Natural killer cell treated with Interleukin-12 subunit alpha and Interleukin-12 subunit beta and Interleukin-15 and Interleukin-18, amount 100 ng/mL, for 72 hours (primary cell): Measurements from ENCODE around the gene LTB4R. TPM values are rescaled to one million over a fixed set of nuclear protein-coding genes. Genes with fewer than 3 reads are reported as not detected.

ENCODE experiments used
- ATAC-seq, 2 donors: fragments of 150-1000 bp; cut with Tn5 transposase in 1 of 2; sonication (Bioruptor Pico), chemical (Tn5 transposase) in 1 of 2; 2 replicates each; pipeline ENCODE4 v1.10.0; 2021
- DNase-seq: peaks from one replicate; pipeline ENCODE4 v3.0.0; 2022; ENCODE audit warnings: low spot score
- H3K27ac Mint-ChIP-seq, 2 donors: 1 replicate in 1 of 2; 2 replicates in 1 of 2; pipeline ENCODE4 v1.8.0; 2022; ENCODE audit warnings: mixed read lengths in 2 of 2, mild to moderate bottlenecking in 1 of 2, moderate library complexity in 1 of 2
- H3K27me3 Mint-ChIP-seq, 2 donors: 1 replicate in 1 of 2; 2 replicates in 1 of 2; pipeline ENCODE4 v1.8.0; 2022; ENCODE audit warnings: mixed read lengths in 2 of 2
- H3K36me3 Mint-ChIP-seq: one replicate; pipeline ENCODE4 v1.8.0; 2022; ENCODE audit warnings: mixed read lengths
- H3K4me1 Mint-ChIP-seq, 2 donors: 1 replicate in 1 of 2; 2 replicates in 1 of 2; pipeline ENCODE4 v1.8.0; 2022; ENCODE audit warnings: low read depth in 2 of 2, mixed read lengths in 2 of 2, mild to moderate bottlenecking in 1 of 2
- H3K4me3 Mint-ChIP-seq: one replicate; pipeline ENCODE4 v1.8.0; 2022; ENCODE audit warnings: mixed read lengths
- H3K9me3 Mint-ChIP-seq: 2 replicates; pipeline ENCODE4 v1.8.0; 2022; ENCODE audit warnings: mixed read lengths
- total RNA-seq, 2 donors: library from RNA; stranded (reverse); gene quantifications; one replicate each; pipeline ENCODE4 v1.2.3, GENCODE V29; 2022

Gene LTB4R
- total RNA-seq, result 10 to 100 TPM; 13.2 to 37.3 TPM

- H3K4me1 Mint-ChIP-seq, result peaks cover 69 to 71% of the 10 kb centered on the region in 2 donors
- peak; percentile 87 for ATAC-seq
- DNase-seq, result peak; percentile 71
- H3K4me3 Mint-ChIP-seq, result peak within 1 kb of the TSS; percentile 84
- H3K36me3 Mint-ChIP-seq, result peaks cover 2% of the 10 kb centered on the region
- H3K9me3 Mint-ChIP-seq, result no peaks in the 10 kb centered on the region
- peak within 1 kb of the TSS; percentile 83 to 93 for H3K27ac Mint-ChIP-seq
- no peaks in the 10 kb centered on the region for H3K27me3 Mint-ChIP-seq
Observed at GRCh38 chr14:24310646-24311604, at the start of gene LTB4R. LTB4R (plus strand) TSS chr14:24311502; CDS start chr14:24315652, 4,150 bp downstream.

- no peak overlapping the region for H3K4me3 Mint-ChIP-seq
- H3K36me3 Mint-ChIP-seq, result no peaks in the 10 kb centered on the region
- ATAC-seq (no peak), DNase-seq (no peak)
- H3K27ac Mint-ChIP-seq, result no peak overlapping the region
- no peaks in the 10 kb centered on the region for H3K27me3 Mint-ChIP-seq
- H3K4me1 Mint-ChIP-seq, result peaks cover 0 to 4% of the 10 kb centered on the region in 2 donors
- no peaks in the 10 kb centered on the region for H3K9me3 Mint-ChIP-seq
Observed at GRCh38 chr14:24261969-24262327, 49.4 kb upstream of the LTB4R start.

- ATAC-seq, result no peak
- Mint-ChIP-seq H3K4me3 (no peak within 1 kb of the TSS), H3K4me1 (peaks cover 0 to 7% of the 10 kb centered on the region in 2 donors), H3K36me3 (no peaks in the 10 kb centered on the region), H3K9me3 (no peaks in the 10 kb centered on the region), H3K27ac (no peak within 1 kb of the TSS), H3K27me3 (no peaks in the 10 kb centered on the region)
- no peak for DNase-seq
Observed at GRCh38 chr14:24262821-24263733, 48.2 kb upstream of the LTB4R start, which contains the start of gene TGM1. TGM1 (minus strand) TSS chr14:24263177; CDS start chr14:24262352, 825 bp downstream.

GRCh38 chr14:24263848-24264247, 47.5 kb upstream of the LTB4R start:
- DNase-seq (no peak), ATAC-seq (no peak)
- Mint-ChIP-seq H3K9me3 (no peaks in the 10 kb centered on the region), H3K27ac (no peak overlapping the region), H3K27me3 (no peaks in the 10 kb centered on the region), H3K36me3 (no peaks in the 10 kb centered on the region), H3K4me3 (no peak overlapping the region), H3K4me1 (peaks cover 0 to 7% of the 10 kb centered on the region in 2 donors)

- ATAC-seq, result no peak
- Mint-ChIP-seq H3K36me3 (no peaks in the 10 kb centered on the region), H3K27ac (no peak overlapping the region), H3K27me3 (no peaks in the 10 kb centered on the region), H3K9me3 (no peaks in the 10 kb centered on the region), H3K4me1 (peaks cover 0 to 7% of the 10 kb centered on the region in 2 donors), H3K4me3 (no peak overlapping the region)
- DNase-seq, result no peak
Observed at GRCh38 chr14:24264298-24264697, 47.0 kb upstream of the LTB4R start.

- H3K36me3 Mint-ChIP-seq, result no peaks in the 10 kb centered on the region
- no peaks in the 10 kb centered on the region for H3K27me3 Mint-ChIP-seq
- H3K9me3 Mint-ChIP-seq, result no peaks in the 10 kb centered on the region
- no peak for DNase-seq
- no peak overlapping the region for H3K4me3 Mint-ChIP-seq
- ATAC-seq, result no peak
- H3K27ac Mint-ChIP-seq, result no peak overlapping the region
- peaks cover 12 to 19% of the 10 kb centered on the region in 2 donors for H3K4me1 Mint-ChIP-seq
Observed at GRCh38 chr14:24266344-24267244, 44.7 kb upstream of the LTB4R start.

- H3K4me1 Mint-ChIP-seq, result peaks cover 21 to 27% of the 10 kb centered on the region in 2 donors
- H3K9me3 Mint-ChIP-seq, result no peaks in the 10 kb centered on the region
- ATAC-seq, result no peak
- H3K27ac Mint-ChIP-seq, result no peak overlapping the region
- DNase-seq, result no peak
- H3K36me3 Mint-ChIP-seq, result no peaks in the 10 kb centered on the region
- no peaks in the 10 kb centered on the region for H3K27me3 Mint-ChIP-seq
- H3K4me3 Mint-ChIP-seq, result no peak overlapping the region
Observed at GRCh38 chr14:24267516-24267915, 43.8 kb upstream of the LTB4R start.

- no peak overlapping the region for H3K27ac Mint-ChIP-seq
- no peak overlapping the region for H3K4me3 Mint-ChIP-seq
- H3K9me3 Mint-ChIP-seq, result no peaks in the 10 kb centered on the region
- ATAC-seq (no peak), DNase-seq (no peak)
- H3K4me1 Mint-ChIP-seq, result peaks cover 28 to 32% of the 10 kb centered on the region in 2 donors
- H3K27me3 Mint-ChIP-seq, result no peaks in the 10 kb centered on the region
- no peaks in the 10 kb centered on the region for H3K36me3 Mint-ChIP-seq
Observed at GRCh38 chr14:24268225-24268624, 43.1 kb upstream of the LTB4R start.

- no peak for ATAC-seq
- H3K4me1 Mint-ChIP-seq, result peaks cover 40 to 44% of the 10 kb centered on the region in 2 donors
- no peak overlapping the region for H3K4me3 Mint-ChIP-seq
- no peak overlapping the region for H3K27ac Mint-ChIP-seq
- no peak for DNase-seq
- no peaks in the 10 kb centered on the region for H3K27me3 Mint-ChIP-seq
- no peaks in the 10 kb centered on the region for H3K9me3 Mint-ChIP-seq
- H3K36me3 Mint-ChIP-seq, result no peaks in the 10 kb centered on the region
Observed at GRCh38 chr14:24269368-24269767, 41.9 kb upstream of the LTB4R start.

GRCh38 chr14:24269910-24270536, 41.3 kb upstream of the LTB4R start:
- H3K27ac Mint-ChIP-seq, result peak overlapping the region in 1 of 2 donors; percentile 92
- peak overlapping the region; percentile 88 for H3K4me3 Mint-ChIP-seq
- no peaks in the 10 kb centered on the region for H3K9me3 Mint-ChIP-seq
- ATAC-seq (no peak), DNase-seq (no peak)
- H3K36me3 Mint-ChIP-seq, result no peaks in the 10 kb centered on the region
- peaks cover 41 to 44% of the 10 kb centered on the region in 2 donors for H3K4me1 Mint-ChIP-seq
- no peaks in the 10 kb centered on the region for H3K27me3 Mint-ChIP-seq

GRCh38 chr14:24270537-24271133, 40.7 kb upstream of the LTB4R start:
- H3K4me3 Mint-ChIP-seq, result peak overlapping the region; percentile 88
- no peak for DNase-seq
- no peak for ATAC-seq
- no peaks in the 10 kb centered on the region for H3K9me3 Mint-ChIP-seq
- no peaks in the 10 kb centered on the region for H3K27me3 Mint-ChIP-seq
- H3K4me1 Mint-ChIP-seq, result peaks cover 41 to 44% of the 10 kb centered on the region in 2 donors
- H3K36me3 Mint-ChIP-seq, result no peaks in the 10 kb centered on the region
- H3K27ac Mint-ChIP-seq, result peak overlapping the region; percentile 87 to 92

GRCh38 chr14:24271134-24271833, 40.0 kb upstream of the LTB4R start, which contains the start of gene RABGGTA:
RABGGTA (minus strand) TSS chr14:24271597; CDS start chr14:24271115, 482 bp downstream.
- ATAC-seq, result peak; percentile 95 to 96

More at GRCh38 chr14:24271134-24271833, 40.0 kb upstream of the LTB4R start, which contains the start of gene RABGGTA:
- DNase-seq, result peak; percentile 92
- Mint-ChIP-seq H3K36me3 (no peaks in the 10 kb centered on the region), H3K27me3 (no peaks in the 10 kb centered on the region), H3K4me3 (peak within 1 kb of the TSS; percentile 88), H3K9me3 (no peaks in the 10 kb centered on the region), H3K27ac (peak within 1 kb of the TSS; percentile 87 to 92), H3K4me1 (peaks cover 41 to 44% of the 10 kb centered on the region in 2 donors)
